GM18870 (cell line): ENCODE data around the gene GFPT2.

ENCODE experiments used
- ATAC-seq: cut with Tn5 transposase; IDR thresholded peaks from one replicate; pipeline ENCODE4 v1.9.1; 2021; ENCODE audit warnings: moderate library complexity; ENCODE audit not compliant: unreplicated experiment

Gene GFPT2

DNA sequence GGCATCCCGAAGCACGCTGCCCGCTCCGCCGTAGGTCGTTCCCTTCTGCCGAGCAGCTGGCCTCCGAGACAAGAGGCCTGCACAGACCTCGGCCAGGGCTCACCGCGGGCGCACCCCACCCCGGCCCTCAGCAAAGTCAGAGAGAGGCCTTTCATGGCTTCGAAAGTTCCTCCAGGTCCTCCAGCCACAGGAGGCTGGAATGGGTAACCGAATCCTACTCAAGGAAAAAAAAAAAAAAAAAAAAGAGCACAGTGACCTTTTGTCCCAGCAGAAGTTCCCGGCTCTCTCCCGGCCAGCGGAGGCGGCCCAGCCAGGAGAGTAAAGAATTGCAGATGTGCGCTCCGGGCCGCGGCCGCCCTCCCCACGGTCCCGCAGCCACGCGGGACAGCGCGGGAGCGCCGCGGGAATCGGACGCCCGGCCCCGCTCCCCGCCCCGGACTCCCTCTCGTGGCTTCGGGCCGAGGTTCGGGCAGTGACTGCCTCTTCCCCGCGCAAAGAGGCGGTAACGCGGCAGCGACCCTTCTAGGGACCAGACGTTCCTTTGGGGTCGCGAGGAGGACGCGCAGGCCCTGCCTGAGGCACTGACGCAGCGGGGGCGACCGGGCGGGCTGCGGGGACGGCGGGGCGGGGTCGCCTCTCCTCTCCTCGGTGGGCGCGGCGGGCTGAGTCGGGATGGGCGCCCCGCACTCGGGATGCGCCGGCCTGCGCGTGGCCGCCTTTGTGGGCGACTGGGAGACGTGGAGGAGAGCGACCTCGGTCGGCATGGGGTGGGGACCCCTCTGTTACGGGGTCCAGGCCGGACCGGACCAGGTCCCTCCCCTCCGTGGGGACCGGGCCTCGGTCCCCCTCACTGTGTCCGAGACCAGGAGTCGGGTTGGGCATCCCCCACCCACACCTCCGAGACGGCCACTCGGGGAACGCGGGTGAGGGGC lies 754 bp downstream of the GFPT2 start:
- no peak for ATAC-seq

DNA sequence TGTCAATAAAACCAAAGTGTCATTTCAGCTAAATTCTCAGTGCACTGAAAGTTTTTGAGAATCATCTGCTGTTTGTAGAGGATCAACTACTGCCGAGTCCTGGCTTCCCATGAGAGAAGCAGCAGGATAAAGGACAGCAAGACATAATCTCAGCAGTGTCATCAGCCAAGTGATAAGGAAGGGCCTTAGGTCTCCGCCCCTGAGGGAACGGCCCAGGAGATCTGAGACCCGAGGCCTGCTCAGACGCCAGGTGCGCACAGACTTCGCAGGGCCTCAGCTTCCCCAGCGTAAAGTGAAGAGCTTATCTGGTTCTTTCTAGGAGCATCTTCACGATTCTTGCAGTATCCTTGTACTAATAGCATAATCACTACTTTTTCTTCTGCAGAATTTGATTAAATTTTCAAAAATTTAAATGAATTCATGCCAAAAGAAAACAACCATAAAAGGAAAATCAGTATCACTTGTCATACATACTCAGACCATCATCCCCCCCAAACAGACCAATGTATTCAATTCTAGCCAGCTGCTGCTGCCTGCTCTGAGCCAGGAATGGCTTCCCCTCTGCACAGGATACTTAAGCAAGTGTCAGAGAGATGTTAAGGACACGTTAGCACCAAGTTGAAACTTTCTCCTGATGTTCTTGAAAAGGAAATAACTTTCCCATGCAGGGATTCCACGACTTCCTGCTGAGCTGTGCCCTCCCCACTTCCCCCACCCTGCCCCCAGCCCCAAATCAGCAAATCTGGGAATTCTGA lies 2.2 kb downstream of the GFPT2 start:
- ATAC-seq, result no peak

GRCh38 chr5:180350296-180350695 lies 2.8 kb downstream of the GFPT2 start:
- no peak for ATAC-seq

DNA sequence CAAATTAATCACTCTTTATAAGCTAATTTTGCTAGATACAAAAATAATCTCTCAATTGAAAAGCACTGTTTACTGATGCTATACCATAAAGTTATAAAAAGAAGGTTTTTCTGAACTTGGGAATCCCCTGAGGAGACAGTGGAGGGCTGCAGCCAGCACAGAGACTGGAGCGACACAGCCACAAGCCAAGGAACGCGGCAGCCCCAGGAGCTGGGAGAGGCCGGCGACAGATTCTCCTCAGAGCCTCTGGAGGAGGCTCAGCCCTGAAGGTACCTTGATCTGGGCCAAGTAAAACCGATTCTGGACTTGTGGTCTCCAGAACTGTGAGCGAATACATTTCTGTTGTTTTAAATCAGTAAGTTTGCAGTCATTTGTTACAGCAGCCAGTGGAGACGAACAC lies 3.7 kb downstream of the GFPT2 start:
- ATAC-seq, result no peak

GRCh38 chr5:180348336-180348735 lies 4.8 kb downstream of the GFPT2 start:
- ATAC-seq, result no peak

DNA sequence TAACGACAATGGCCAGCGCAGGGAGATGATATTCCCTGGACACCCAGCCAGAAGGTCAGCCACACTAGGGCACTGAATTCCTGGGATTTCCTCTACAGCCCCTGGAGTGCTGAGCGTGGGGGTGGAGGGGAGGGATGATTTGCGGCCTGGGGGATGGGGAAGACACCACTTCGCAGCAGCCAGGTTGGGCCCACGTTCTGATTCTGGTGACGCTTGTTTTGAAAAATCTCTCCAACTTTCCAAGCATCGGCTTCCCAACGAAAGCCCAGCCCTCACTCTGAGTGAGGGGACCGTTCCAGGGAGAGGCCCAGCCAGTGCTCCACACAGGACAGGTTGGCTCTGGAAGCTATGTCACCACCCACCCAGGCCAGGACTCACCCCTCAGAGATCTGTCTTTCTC lies 5.4 kb downstream of the GFPT2 start:
- ATAC-seq, result no peak

DNA sequence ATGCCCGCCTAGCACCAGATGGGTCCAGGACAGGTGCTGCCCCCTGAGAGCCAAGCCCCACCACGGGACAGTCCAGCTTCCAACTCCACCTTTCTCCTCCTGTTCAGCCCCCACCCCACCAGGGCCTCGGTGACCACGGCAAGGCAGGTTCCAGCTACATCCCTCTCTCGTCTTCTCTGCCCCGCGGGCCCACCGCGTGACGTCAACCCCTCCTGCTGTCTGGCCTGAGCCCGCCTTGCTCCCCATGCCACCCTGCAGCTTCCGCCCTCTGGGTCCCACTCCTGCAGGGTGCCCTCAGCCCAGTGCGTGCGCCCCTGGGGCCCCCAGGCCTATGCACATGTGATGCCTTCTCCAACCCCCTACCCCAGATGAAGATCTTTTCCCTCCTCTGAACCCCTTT lies 6.8 kb downstream of the GFPT2 start:
- no peak for ATAC-seq

DNA sequence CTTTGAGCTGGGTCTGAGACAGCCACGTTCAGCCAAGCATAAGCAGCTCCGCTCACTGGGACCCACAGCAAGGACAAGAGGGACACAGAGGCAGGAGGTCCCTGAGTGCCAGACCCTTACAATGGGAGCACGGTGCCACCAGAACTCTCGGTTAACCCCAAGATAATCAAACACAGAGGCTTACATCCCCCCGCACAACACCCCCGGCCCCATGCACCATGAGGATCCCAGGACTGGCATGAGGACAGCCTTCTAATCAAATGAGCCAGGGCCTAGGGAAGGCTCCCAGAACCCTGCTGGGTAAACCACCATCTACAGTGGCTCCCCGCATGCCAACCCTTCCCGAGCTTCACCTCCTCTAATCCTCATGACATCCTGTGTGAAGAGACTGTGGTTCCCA lies 7.4 kb downstream of the GFPT2 start:
- no peak for ATAC-seq

DNA sequence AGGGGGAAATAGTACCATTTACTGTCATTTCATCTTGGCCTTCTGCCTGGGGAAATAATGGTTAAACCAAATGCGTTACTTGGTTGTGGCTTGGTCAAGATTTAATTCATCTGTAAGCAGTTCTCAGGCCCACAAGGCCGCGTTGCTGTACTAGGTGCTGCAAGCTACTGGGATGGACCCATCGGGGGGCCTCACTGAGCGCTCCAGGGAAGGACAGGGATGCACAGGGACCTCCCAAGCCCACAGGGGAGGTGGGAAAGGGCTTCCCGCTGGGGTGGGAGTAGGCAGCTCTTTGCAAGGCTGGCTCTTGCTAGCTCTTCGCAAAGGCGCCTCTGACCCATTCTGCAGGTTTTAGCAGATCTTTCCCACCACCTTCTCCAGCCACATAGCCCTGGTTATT lies 8.0 kb downstream of the GFPT2 start:
- ATAC-seq, result no peak

DNA sequence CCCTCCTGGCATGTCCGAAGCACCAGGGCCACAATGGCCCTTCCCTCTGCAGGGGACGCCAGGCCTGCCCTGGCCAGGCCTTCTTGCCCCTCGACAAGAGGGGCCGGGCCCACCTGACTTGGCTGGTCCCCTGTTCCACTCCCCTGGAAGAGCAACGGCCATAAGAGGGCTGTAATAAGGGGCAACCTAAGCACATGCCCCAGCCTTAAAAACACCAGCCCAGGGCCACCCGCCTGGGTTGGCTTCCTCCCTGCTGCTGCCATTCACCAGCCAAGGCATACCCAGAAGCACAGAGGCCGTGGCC lies 8.5 kb downstream of the GFPT2 start:
- ATAC-seq, result no peak

- no peak for ATAC-seq
Measured at GRCh38 chr5:180343831-180344695, 9.1 kb downstream of the GFPT2 start.

GRCh38 chr5:180343110-180343830 lies 9.9 kb downstream of the GFPT2 start:
- ATAC-seq, result no peak

DNA sequence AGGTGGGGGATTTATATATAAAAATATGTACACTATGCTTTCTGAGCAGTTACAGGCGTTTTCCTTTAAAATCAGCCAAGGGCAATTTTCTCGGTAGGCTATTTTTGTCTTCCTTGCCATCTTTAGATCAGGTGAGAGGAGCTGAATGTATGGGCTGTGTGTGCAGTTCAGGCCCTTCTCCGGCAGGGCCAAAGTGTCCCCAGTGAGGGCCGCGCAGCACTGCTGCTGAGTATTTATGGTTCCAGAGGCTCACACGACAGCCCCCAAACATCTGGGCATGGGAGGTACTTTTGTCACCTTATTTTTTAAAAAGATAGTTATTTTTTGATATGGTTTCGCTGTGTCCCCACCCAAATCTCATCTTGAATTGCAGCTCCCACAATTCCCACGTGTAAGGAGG lies 11.5 kb downstream of the GFPT2 start:
- no peak for ATAC-seq

DNA sequence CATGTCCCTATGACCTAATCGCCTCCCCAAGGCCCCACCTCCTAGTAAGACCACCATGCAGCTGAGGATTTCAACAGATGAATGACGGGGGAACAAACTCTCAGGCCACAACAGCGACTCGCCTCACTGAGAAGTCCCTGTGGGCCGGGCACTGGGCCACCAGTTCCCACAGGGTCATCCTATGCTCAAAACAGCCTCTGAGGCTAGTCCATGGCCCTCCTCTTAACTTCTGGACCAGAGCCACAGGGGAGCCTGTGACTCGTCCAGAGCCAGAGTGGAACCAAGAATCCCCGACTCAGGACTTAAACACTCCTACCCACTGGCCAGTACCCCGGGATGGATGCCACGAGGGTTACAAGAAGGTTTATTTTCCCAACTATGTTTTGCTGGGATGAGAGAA lies 12.3 kb downstream of the GFPT2 start:
- no peak for ATAC-seq

DNA sequence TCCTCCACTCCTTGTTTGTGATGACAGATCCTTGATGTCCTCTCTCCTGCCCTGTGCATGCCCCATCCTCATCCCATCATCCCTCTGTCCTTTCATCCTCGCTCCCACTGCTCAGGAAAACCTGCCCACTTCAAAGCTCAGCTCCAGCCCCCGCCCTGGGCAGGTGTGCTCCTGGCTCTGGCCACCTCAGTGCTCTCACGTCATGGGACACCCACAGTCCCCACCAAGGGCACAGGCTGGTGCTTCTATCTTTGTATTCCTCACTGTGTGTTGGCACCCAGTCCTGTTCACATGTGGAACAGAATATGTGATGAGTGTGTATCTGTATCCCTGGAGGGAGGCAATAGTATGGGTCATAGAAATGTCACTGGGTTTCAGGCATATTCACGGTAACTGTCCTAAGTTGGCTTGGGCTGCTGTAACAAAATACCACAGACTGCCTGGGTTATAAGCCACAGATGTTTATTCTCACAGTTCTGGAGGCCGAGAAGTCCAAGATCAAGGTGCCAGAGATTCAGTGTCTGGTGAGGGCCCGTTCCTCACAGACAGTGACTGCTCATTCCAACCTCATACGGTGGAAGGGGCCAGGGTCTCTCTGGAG lies 13.5 kb downstream of the GFPT2 start:
- no peak for ATAC-seq

- no peak for ATAC-seq
Measured at GRCh38 chr5:180338001-180338707, 15.0 kb downstream of the GFPT2 start.

DNA sequence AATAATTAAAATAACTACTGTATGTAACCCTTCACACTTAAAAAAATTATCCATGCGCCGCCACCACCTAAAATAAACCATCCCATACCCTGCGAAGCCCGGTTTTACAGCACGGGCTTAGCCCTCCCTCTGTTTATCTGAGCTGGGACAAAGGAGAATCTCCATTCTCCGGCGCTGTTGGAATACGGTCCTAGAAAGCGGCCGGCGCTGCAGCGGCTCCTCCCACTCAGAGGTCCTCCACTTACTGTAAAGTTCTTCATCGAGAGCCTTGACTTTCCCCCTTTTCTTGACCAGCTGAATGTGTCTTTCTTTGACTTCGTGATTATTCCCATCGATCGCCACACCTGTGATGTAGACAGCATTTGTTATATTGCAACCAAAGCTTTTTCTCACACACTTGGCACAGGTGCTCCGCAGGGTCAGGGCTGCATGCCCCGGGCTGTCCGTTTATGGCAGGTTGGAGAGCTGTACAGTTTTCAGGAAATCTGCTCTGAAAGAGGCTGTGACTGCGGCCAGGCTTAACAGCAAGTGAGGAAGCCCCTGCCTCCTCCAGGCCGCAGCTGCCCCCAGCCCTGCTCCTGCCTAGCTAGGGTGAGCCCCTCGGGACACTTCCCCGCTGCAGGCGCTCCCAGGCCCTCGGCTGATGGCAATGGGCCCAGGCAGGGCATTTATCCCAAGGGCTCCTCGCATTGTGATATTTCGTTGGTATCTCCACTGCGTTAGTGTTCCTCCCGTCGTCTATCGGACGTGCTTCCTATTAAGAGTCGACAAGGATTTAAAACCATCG lies 16.7 kb downstream of the GFPT2 start:
- ATAC-seq, result no peak

DNA sequence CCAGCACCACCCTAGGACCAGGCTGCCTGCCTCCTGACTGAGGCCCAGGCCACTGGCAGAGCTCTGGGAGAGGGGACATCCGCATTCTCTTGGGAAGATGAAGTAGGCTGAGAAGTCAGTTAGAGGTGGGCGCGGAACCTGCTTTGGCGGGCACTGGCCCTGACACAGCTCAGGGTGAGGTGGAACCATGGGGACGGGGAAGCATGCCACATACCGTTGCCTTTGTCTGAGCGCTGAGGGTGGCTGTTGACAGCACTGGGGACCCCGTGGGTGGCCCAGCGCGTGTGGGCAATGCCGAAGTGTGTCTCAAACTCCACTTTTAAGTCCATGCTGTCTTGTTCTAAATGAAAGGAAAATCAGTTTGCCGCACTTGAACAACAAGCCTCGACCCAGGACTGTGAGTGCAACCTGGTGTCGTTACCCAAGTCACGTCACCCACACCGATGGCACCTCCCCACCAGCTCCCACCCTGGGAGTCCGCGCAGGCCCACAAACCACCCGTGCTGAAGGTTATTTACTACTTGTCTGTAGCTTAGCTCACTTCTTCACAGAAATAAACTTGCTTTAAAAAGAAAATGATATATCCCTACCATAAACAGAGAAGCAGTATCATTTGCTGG lies 17.4 kb downstream of the GFPT2 start:
- no peak for ATAC-seq
